Right atrium auricular region (tissue), 2 donors: ENCODE data around the gene PDK3. TPM values are rescaled to one million over a fixed set of nuclear protein-coding genes. Genes with fewer than 3 reads are reported as not detected.

ENCODE experiments used
- DNase-seq: peaks from one replicate; pipeline ENCODE4 v3.0.0-alpha.2; 2019; ENCODE audit warnings: low spot score
- H3K27ac ChIP-seq, 2 donors: fragments of 200-600 bp; sonication (generic); 1 replicate in 1 of 2; 2 replicates in 1 of 2; pipeline ENCODE4 v1.5.1; 2016 to 2019
- H3K27me3 ChIP-seq, 2 donors: fragments of 200-600 bp; sonication (generic); one replicate each; pipeline versions ENCODE4 v1.5.1 to v1.6.0; 2017 to 2019
- H3K36me3 ChIP-seq: fragments of 200-600 bp; sonication (generic); one replicate; pipeline ENCODE4 v1.5.1; 2016
- H3K4me1 ChIP-seq, 2 donors: fragments of 200-600 bp; sonication (generic); one replicate each; pipeline versions ENCODE4 v1.5.1 to v1.6.0; 2017 to 2019
- H3K4me3 ChIP-seq, 2 donors: fragments of 200-600 bp; sonication (generic); 1 replicate in 1 of 2; 2 replicates in 1 of 2; pipeline ENCODE4 v1.5.1; 2017 to 2019; ENCODE audit warnings: mild to moderate bottlenecking in 1 of 2, moderate library complexity in 1 of 2
- H3K9me3 ChIP-seq, 2 donors: fragments of 200-600 bp; sonication (generic); one replicate each; pipeline ENCODE4 v1.5.1; 2019
- CTCF ChIP-seq, 2 donors: fragments of 200-600 bp; sonication (generic); IDR thresholded peaks; one replicate each; pipeline ENCODE4 v1.5.1; 2019; ENCODE audit warnings: antibody characterized with exemption in 2 of 2
- total RNA-seq, 2 donors: library from RNA; depleted of rRNA; stranded (reverse); fragments of >200 nt; gene quantifications; one replicate each; pipeline ENCODE4 v1.1.0, GENCODE V29; 2016

PDK3 gene
- total RNA-seq, 2 donors from 2014 or later: 30.0 to 34.3 TPM

- DNase-seq: no peak
- Histone ChIP-seq H3K4me3 (no peak overlapping the region), H3K4me1 (no peaks in the 10 kb centered on the region), H3K27ac (peak overlapping the region; percentile 83 to 84), H3K27me3 (no peaks in the 10 kb centered on the region), H3K9me3 (no peaks in the 10 kb centered on the region), H3K36me3 (no peaks in the 10 kb centered on the region)
- TF ChIP-seq CTCF (IDR thresholded peaks at IDR 0.05): no peak
These were observed 3.2 kb downstream of the PDK3 start for GRCh38 chrX:24468245-24468644.

- Histone ChIP-seq H3K4me1 (no peaks in the 10 kb centered on the region), H3K27me3 (no peaks in the 10 kb centered on the region), H3K36me3 (no peaks in the 10 kb centered on the region), H3K9me3 (no peaks in the 10 kb centered on the region), H3K4me3 (no peak overlapping the region), H3K27ac (no peak overlapping the region)
- no peak for DNase-seq
- no peak for TF ChIP-seq CTCF (IDR thresholded peaks at IDR 0.05)
These were observed 6.7 kb downstream of the PDK3 start for GRCh38 chrX:24471808-24472207.

GRCh38 chrX:24475480-24475879 lies 10.4 kb downstream of the PDK3 start:
- Histone ChIP-seq H3K27me3 (no peaks in the 10 kb centered on the region), H3K4me3 (no peak overlapping the region), H3K9me3 (no peaks in the 10 kb centered on the region), H3K27ac (no peak overlapping the region), H3K36me3 (no peaks in the 10 kb centered on the region), H3K4me1 (peaks cover 0 to 5% of the 10 kb centered on the region in 2 donors)
- no peak for TF ChIP-seq CTCF (IDR thresholded peaks at IDR 0.05)
- no peak for DNase-seq

- no peaks in the 10 kb centered on the region for H3K9me3 ChIP-seq
- no peak for TF ChIP-seq CTCF (IDR thresholded peaks at IDR 0.05)
- H3K27ac ChIP-seq: no peak overlapping the region
These were observed 13.4 kb downstream of the PDK3 start for GRCh38 chrX:24478509-24478908.

GRCh38 chrX:24479924-24480323 lies 14.8 kb downstream of the PDK3 start:
- DNase-seq: no peak
- H3K27me3 ChIP-seq: no peaks in the 10 kb centered on the region
- no peak for TF ChIP-seq CTCF (IDR thresholded peaks at IDR 0.05)
- peaks cover 0 to 5% of the 10 kb centered on the region in 2 donors for H3K4me1 ChIP-seq
- H3K4me3 ChIP-seq: no peak overlapping the region
- H3K27ac ChIP-seq: peak overlapping the region in 1 of 2 donors; percentile 28
- H3K9me3 ChIP-seq: no peaks in the 10 kb centered on the region
- H3K36me3 ChIP-seq: no peaks in the 10 kb centered on the region

More at GRCh38 chrX:24478509-24478908, 13.4 kb downstream of the PDK3 start:
- H3K4me3 ChIP-seq: no peak overlapping the region
- DNase-seq: no peak
- H3K4me1 ChIP-seq: peaks cover 0 to 5% of the 10 kb centered on the region in 2 donors
- H3K36me3 ChIP-seq: no peaks in the 10 kb centered on the region
- H3K27me3 ChIP-seq: no peaks in the 10 kb centered on the region

- TF ChIP-seq CTCF (IDR thresholded peaks at IDR 0.05): no peak
- H3K36me3 ChIP-seq: no peaks in the 10 kb centered on the region
- no peaks in the 10 kb centered on the region for H3K27me3 ChIP-seq
- H3K9me3 ChIP-seq: no peaks in the 10 kb centered on the region
- H3K27ac ChIP-seq: peak overlapping the region in 1 of 2 donors; percentile 28
- H3K4me3 ChIP-seq: no peak overlapping the region
- peaks cover 0 to 5% of the 10 kb centered on the region in 2 donors for H3K4me1 ChIP-seq
- no peak for DNase-seq
These were observed 15.3 kb downstream of the PDK3 start for GRCh38 chrX:24480400-24480865.
